Measurements from ENCODE around the gene TMEM254.

GRCh38 chr10:80032503-80032902 is 46.0 kb upstream of the TMEM254 start:
- TF ChIP-seq, protein P1, sequence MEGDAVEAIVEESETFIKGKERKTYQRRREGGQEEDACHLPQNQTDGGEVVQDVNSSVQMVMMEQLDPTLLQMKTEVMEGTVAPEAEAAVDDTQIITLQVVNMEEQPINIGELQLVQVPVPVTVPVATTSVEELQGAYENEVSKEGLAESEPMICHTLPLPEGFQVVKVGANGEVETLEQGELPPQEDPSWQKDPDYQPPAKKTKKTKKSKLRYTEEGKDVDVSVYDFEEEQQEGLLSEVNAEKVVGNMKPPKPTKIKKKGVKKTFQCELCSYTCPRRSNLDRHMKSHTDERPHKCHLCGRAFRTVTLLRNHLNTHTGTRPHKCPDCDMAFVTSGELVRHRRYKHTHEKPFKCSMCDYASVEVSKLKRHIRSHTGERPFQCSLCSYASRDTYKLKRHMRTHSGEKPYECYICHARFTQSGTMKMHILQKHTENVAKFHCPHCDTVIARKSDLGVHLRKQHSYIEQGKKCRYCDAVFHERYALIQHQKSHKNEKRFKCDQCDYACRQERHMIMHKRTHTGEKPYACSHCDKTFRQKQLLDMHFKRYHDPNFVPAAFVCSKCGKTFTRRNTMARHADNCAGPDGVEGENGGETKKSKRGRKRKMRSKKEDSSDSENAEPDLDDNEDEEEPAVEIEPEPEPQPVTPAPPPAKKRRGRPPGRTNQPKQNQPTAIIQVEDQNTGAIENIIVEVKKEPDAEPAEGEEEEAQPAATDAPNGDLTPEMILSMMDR (IDR thresholded peaks at IDR 0.05; ENCODE audit: poor library complexity): no peak
- TF ChIP-seq EZH2phosphoT487 (IDR thresholded peaks at IDR 0.05; ENCODE audit: low read depth, severe bottlenecking, unreplicated experiment) (no peak), EZH2 (IDR thresholded peaks at IDR 0.05; ENCODE audit: borderline replicate concordance) (no peak)

Data from hepatocyte (in vitro differentiated cells).